ENCODE measurements around the gene ST8SIA3. TPM values are rescaled to one million over a fixed set of nuclear protein-coding genes. Genes with fewer than 3 reads are reported as not detected.

Gene ST8SIA3
- total and polyA plus RNA-seq, 2 of the 4 experiments (the other 2 are of a cell fraction) = not detected

DNA sequence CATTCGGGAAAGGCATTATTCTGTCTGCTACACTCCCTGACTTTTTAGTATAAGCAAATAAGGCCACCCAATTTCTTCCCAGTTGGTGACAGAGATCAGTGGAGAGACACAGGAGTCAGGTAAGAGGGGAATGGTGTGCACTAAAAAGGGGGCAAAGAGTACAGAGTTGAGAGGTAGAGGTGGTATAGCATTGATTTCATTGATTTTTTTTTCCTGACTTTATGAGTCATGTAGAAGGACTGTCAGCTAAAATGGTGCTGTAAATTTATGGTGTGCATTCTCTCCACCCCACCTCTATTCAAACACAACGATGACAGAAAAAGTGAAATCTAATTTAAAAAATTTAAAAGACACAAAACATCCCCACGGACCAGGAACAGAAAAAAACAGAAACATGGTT is 23.7 kb upstream of the ST8SIA3 start:
- H3K56ac ChIP-seq (ENCODE audit: extremely low read depth, insufficient read depth, low read length) = no peak overlapping the region
- DNase-seq (no peak), ATAC-seq (ENCODE audit: low read depth) (no peak)
- no peaks in the 10 kb centered on the region for H3K36me3 ChIP-seq (ENCODE audit: control insufficient read depth, insufficient read depth, low read length)
- no peaks in the 10 kb centered on the region for H3K9me1 ChIP-seq (ENCODE audit: insufficient read depth, low read length)
- no TSS peak for BruUV-seq (replicated peaks)
- H4K5ac ChIP-seq (ENCODE audit: low read depth, low read length) = no peak overlapping the region
- no peak overlapping the region for H2BK120ac ChIP-seq (ENCODE audit: low read depth, low read length)
- ChIA-PET CTCF (no interaction called here), POLR2A (ENCODE audit: unreplicated experiment) (no interaction called here)
- H3K4me2 ChIP-seq (ENCODE audit: low read depth, low read length) = no peak overlapping the region
- no peaks in the 10 kb centered on the region for H3K27me3 ChIP-seq (ENCODE audit: control insufficient read depth, insufficient read depth, low read length)
- H4K8ac ChIP-seq (ENCODE audit: low read depth in 2 of 2, low read length in 2 of 2) = no peak overlapping the region
- H3K4me1 ChIP-seq (ENCODE audit: control insufficient read depth, insufficient read depth, low read length) = no peaks in the 10 kb centered on the region
- H3K4me3 ChIP-seq (ENCODE audit: insufficient read depth, low read depth, low read length) = no peak overlapping the region
- WGBS, 2 experiments (ENCODE audit: extremely low coverage in 2 of 2, insufficient read length in 1 of 2) = no CpG with 5 or more reads among the region's 3 CpGs
- no peak overlapping the region for H2BK5ac ChIP-seq (ENCODE audit: low read depth, low read length, poor library complexity, severe bottlenecking)
- H3K79me1 ChIP-seq (ENCODE audit: low read depth in 1 of 2, low read length in 2 of 2) = no peaks in the 10 kb centered on the region
- dilution Hi-C loops (cut with HindIII; ENCODE audit: low sequenced_read_pairs, unreplicated experiment) (no loop called here), intact Hi-C loops (cut with micrococcal nuclease) (no loop called here), in situ Hi-C loops (cut with MboI; ENCODE audit: low sequenced_read_pairs) (no loop called here)
- no peak overlapping the region for H2BK20ac ChIP-seq (ENCODE audit: low read depth, low read length)
- TF ChIP-seq MAFK (IDR thresholded peaks at IDR 0.05; ENCODE audit: low read depth, low read length) = no peak
- no peak for TF ChIP-seq MAZ (IDR thresholded peaks at IDR 0.05; ENCODE audit: borderline replicate concordance, low read depth, low read length)
- no peak for TF ChIP-seq RAD21 (IDR thresholded peaks at IDR 0.05; ENCODE audit: low read length)
- TF ChIP-seq FOS (IDR thresholded peaks at IDR 0.05; ENCODE audit: low read depth, low read length) = no peak
- no peak overlapping the region for H2AK9ac ChIP-seq (replicated peaks; ENCODE audit: low read depth, low read length, poor library complexity)
- H3K4ac ChIP-seq (ENCODE audit: low read depth, low read length) = no peak overlapping the region
- H4K91ac ChIP-seq (ENCODE audit: insufficient read depth, low read depth, low read length) = no peak overlapping the region
- no peak overlapping the region for H3K18ac ChIP-seq (ENCODE audit: low read depth, low read length)
- H3K9me3 ChIP-seq (ENCODE audit: control insufficient read depth, insufficient read depth, low read length) = no peaks in the 10 kb centered on the region
- H4K20me1 ChIP-seq (ENCODE audit: insufficient read depth, low read length) = no peaks in the 10 kb centered on the region
- H2AFZ ChIP-seq (replicated peaks; ENCODE audit: low read length, poor library complexity) = no peak overlapping the region
- no peak overlapping the region for H3K23ac ChIP-seq (ENCODE audit: low read depth, low read length)
- no peak overlapping the region for H2BK15ac ChIP-seq (ENCODE audit: low read depth, low read length)
- H3K27ac ChIP-seq (ENCODE audit: insufficient read depth, low read length) = no peak overlapping the region
- H3K14ac ChIP-seq (replicated peaks; ENCODE audit: low read depth, low read length) = no peak overlapping the region
- no peak overlapping the region for H2AK5ac ChIP-seq (ENCODE audit: low read depth, low read length)
- H3K9ac ChIP-seq (ENCODE audit: low read depth, low read length) = no peak overlapping the region

Measured in IMR-90 (cell line).